ENCODE measurements around the gene TACR1.
A peak's percentile ranks its signal among the peaks of the same experiment; 100 is the strongest.
"Not testable (repeated sequence)": the region's sequence is repeated elsewhere in the genome, so short reads cannot be mapped to it uniquely, and the experiment has no call there.

The TACR1 gene

GRCh38 chr2:75076088-75076487, 123.2 kb downstream of the TACR1 start:
- DNase-seq, result no peak

GRCh38 chr2:75074708-75075107, 124.6 kb downstream of the TACR1 start:
- DNase-seq, result no peak

- DNase-seq, result no peak
Measured at GRCh38 chr2:75074228-75074627, 125.1 kb downstream of the TACR1 start.

- DNase-seq, result no peak
Measured at GRCh38 chr2:75071766-75072165, 127.6 kb downstream of the TACR1 start.

GRCh38 chr2:75068546-75068945, 130.8 kb downstream of the TACR1 start:
- DNase-seq, result no peak

GRCh38 chr2:75067506-75067905, 131.8 kb downstream of the TACR1 start:
- DNase-seq, result no peak

GRCh38 chr2:75066121-75066902, 133.0 kb downstream of the TACR1 start:
- no peak for DNase-seq

GRCh38 chr2:75065402-75066008, 133.8 kb downstream of the TACR1 start:
- no peak for DNase-seq

GRCh38 chr2:75064691-75065396, 134.5 kb downstream of the TACR1 start:
- DNase-seq, result peak; percentile 45

GRCh38 chr2:75063906-75064305, 135.4 kb downstream of the TACR1 start:
- DNase-seq, result no peak

- DNase-seq, result no peak
Measured at GRCh38 chr2:75058427-75058826, 140.9 kb downstream of the TACR1 start.

- DNase-seq, result not testable (repeated sequence)
Measured at GRCh38 chr2:75057150-75057549, 142.2 kb downstream of the TACR1 start.

GRCh38 chr2:75055820-75056675, 143.3 kb downstream of the TACR1 start:
- no peak for DNase-seq

- no peak for DNase-seq
Measured at GRCh38 chr2:75055142-75055819, 144.0 kb downstream of the TACR1 start.

- no peak for DNase-seq
Measured at GRCh38 chr2:75054296-75054695, 145.0 kb downstream of the TACR1 start.

GRCh38 chr2:75053484-75054112, 145.7 kb downstream of the TACR1 start:
- DNase-seq, result no peak

- DNase-seq, result no peak
Measured at GRCh38 chr2:75047992-75048625, 151.2 kb downstream of the TACR1 start.

GRCh38 chr2:75047189-75047991, 151.9 kb downstream of the TACR1 start:
- DNase-seq, result no peak

GRCh38 chr2:75045526-75046050, 153.7 kb downstream of the TACR1 start:
- DNase-seq, result no peak

GRCh38 chr2:75044291-75044690, 155.0 kb downstream of the TACR1 start:
- no peak for DNase-seq
